ENCODE data around the gene CRIM1.

Gene CRIM1

DNA sequence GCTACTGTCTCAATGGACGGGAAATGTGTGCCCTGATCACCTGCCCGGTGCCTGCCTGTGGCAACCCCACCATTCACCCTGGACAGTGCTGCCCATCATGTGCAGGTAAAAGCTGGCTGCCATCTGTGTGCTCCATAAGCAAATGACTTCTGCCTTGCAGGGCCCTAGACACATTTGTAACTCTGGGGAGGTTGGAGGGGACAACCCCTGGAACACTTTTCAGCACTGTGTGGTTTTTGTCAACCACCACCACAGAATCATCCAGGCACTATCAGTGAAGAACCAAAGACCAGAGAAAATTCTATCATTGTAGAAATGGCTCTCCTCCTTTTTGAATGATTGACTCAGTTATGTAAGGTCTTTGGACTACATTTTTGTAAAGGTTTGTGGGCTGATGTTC is 158.1 kb downstream of the CRIM1 start:
- no peak overlapping the region for H3K4me3 ChIP-seq (ENCODE audit: low read length, poor library complexity, severe bottlenecking)
- H2AFZ ChIP-seq (ENCODE audit: low read length), result no peak overlapping the region
- H3K4me1 ChIP-seq (ENCODE audit: insufficient read depth, low read length, poor library complexity, severe bottlenecking), result no peaks in the 10 kb centered on the region
- H3F3A ChIP-seq (ENCODE audit: low read depth), result no peaks in the 10 kb centered on the region
- H3K27me3 ChIP-seq (ENCODE audit: insufficient read depth, low read length, poor library complexity, severe bottlenecking), result no peaks in the 10 kb centered on the region
- no peaks in the 10 kb centered on the region for H3K36me3 ChIP-seq (ENCODE audit: insufficient read depth, low read length)
- no peak for TF ChIP-seq EZH2phosphoT487 (IDR thresholded peaks at IDR 0.05; ENCODE audit: borderline replicate concordance)
- TF ChIP-seq, protein P1, sequence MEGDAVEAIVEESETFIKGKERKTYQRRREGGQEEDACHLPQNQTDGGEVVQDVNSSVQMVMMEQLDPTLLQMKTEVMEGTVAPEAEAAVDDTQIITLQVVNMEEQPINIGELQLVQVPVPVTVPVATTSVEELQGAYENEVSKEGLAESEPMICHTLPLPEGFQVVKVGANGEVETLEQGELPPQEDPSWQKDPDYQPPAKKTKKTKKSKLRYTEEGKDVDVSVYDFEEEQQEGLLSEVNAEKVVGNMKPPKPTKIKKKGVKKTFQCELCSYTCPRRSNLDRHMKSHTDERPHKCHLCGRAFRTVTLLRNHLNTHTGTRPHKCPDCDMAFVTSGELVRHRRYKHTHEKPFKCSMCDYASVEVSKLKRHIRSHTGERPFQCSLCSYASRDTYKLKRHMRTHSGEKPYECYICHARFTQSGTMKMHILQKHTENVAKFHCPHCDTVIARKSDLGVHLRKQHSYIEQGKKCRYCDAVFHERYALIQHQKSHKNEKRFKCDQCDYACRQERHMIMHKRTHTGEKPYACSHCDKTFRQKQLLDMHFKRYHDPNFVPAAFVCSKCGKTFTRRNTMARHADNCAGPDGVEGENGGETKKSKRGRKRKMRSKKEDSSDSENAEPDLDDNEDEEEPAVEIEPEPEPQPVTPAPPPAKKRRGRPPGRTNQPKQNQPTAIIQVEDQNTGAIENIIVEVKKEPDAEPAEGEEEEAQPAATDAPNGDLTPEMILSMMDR (conservative IDR thresholded peaks at IDR 0.05; ENCODE audit: low read length), result no peak
- H3K9me3 ChIP-seq (ENCODE audit: insufficient read depth, low read depth, low read length), result no peaks in the 10 kb centered on the region
- no peaks in the 10 kb centered on the region for H3K9me2 ChIP-seq (replicated peaks; ENCODE audit: low read depth, low read length)
- no peaks in the 10 kb centered on the region for H3K79me2 ChIP-seq (ENCODE audit: insufficient read depth, low read length)
- H3K4me2 ChIP-seq (ENCODE audit: low read depth, low read length, poor library complexity, severe bottlenecking), result no peak overlapping the region
- no peaks in the 10 kb centered on the region for H4K20me1 ChIP-seq (ENCODE audit: insufficient read depth, low read length, poor library complexity, severe bottlenecking)
- no peak overlapping the region for H3K9ac ChIP-seq (ENCODE audit: low read depth, low read length, poor library complexity, severe bottlenecking)

DNA sequence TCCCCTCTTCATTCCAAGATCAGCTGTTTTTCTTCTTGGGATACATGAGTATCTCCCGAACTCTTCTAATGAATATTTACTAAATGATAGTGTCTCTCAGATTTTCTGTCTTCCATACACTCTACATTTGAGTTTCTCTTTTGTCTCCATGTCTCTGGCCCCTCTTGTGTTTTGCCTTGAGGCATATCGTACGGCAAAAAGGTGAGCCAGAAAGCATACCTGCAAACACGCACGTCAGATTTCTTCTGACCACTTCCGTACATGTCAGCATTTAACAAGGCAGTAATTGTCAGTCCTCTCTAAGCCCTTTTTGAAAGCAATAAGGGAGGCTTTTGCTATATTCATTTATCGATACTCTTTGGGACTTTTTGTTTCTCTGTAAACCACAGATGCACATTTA is 160.0 kb downstream of the CRIM1 start:
- Histone ChIP-seq H3K79me2 (ENCODE audit: insufficient read depth, low read length) (no peaks in the 10 kb centered on the region), H3K4me2 (ENCODE audit: low read depth, low read length, poor library complexity, severe bottlenecking) (no peak overlapping the region), H4K20me1 (ENCODE audit: insufficient read depth, low read length, poor library complexity, severe bottlenecking) (no peaks in the 10 kb centered on the region), H3K9me2 (replicated peaks; ENCODE audit: low read depth, low read length) (no peaks in the 10 kb centered on the region), H3F3A (ENCODE audit: low read depth) (no peaks in the 10 kb centered on the region), H3K4me3 (ENCODE audit: low read length, poor library complexity, severe bottlenecking) (no peak overlapping the region), H3K4me1 (ENCODE audit: insufficient read depth, low read length, poor library complexity, severe bottlenecking) (no peaks in the 10 kb centered on the region), H3K9ac (ENCODE audit: low read depth, low read length, poor library complexity, severe bottlenecking) (no peak overlapping the region), H2AFZ (ENCODE audit: low read length) (no peak overlapping the region), H3K27me3 (ENCODE audit: insufficient read depth, low read length, poor library complexity, severe bottlenecking) (no peaks in the 10 kb centered on the region), H3K36me3 (ENCODE audit: insufficient read depth, low read length) (no peaks in the 10 kb centered on the region), H3K9me3 (ENCODE audit: insufficient read depth, low read depth, low read length) (no peaks in the 10 kb centered on the region)
- no peak for TF ChIP-seq EZH2phosphoT487 (IDR thresholded peaks at IDR 0.05; ENCODE audit: borderline replicate concordance)
- TF ChIP-seq, protein P1 (conservative IDR thresholded peaks at IDR 0.05; ENCODE audit: low read length), result no peak

DNA sequence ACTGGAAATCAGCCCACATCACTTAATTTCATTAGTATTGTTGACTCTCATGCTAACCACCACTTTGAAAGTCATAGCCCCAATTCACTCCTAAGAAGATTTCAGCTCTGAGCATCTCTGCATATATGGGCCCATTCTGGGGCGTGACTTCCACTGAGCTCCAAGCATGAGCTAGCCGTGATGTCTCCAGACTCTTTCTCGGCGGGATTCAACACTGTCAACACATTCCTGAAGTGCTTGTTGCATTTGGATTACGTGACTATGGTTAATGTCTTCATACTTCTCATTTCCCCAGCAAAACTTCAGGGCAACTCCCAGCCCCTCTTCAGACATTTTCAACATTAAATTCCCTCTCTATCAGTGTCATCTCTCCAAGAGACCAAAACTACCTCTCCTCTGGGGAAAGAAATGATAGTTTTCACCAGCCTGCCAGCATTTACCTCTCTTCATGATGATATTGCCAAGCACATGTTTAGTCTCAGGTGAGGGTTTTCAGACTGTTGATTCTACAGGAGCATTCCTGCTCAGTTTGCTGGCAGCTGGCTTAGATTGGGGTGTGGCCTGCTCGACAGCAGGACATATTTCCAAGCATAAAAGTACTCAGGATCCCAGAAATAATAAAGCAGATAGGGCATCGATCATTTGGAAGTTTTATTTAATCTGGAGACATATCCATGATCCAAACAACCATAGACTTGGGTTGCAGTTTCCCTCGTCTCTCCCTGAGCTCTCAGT is 160.7 kb downstream of the CRIM1 start:
- Histone ChIP-seq H3K4me1 (ENCODE audit: insufficient read depth, low read length, poor library complexity, severe bottlenecking) (no peaks in the 10 kb centered on the region), H3K9me3 (ENCODE audit: insufficient read depth, low read depth, low read length) (no peaks in the 10 kb centered on the region), H3F3A (ENCODE audit: low read depth) (no peaks in the 10 kb centered on the region), H3K9me2 (replicated peaks; ENCODE audit: low read depth, low read length) (no peaks in the 10 kb centered on the region), H3K4me2 (ENCODE audit: low read depth, low read length, poor library complexity, severe bottlenecking) (no peak overlapping the region), H2AFZ (ENCODE audit: low read length) (no peak overlapping the region), H4K20me1 (ENCODE audit: insufficient read depth, low read length, poor library complexity, severe bottlenecking) (no peaks in the 10 kb centered on the region), H3K9ac (ENCODE audit: low read depth, low read length, poor library complexity, severe bottlenecking) (no peak overlapping the region), H3K4me3 (ENCODE audit: low read length, poor library complexity, severe bottlenecking) (no peak overlapping the region), H3K36me3 (ENCODE audit: insufficient read depth, low read length) (no peaks in the 10 kb centered on the region), H3K79me2 (ENCODE audit: insufficient read depth, low read length) (no peaks in the 10 kb centered on the region), H3K27me3 (ENCODE audit: insufficient read depth, low read length, poor library complexity, severe bottlenecking) (no peaks in the 10 kb centered on the region)
- TF ChIP-seq EZH2phosphoT487 (IDR thresholded peaks at IDR 0.05; ENCODE audit: borderline replicate concordance), result no peak
- TF ChIP-seq, protein P1 (conservative IDR thresholded peaks at IDR 0.05; ENCODE audit: low read length), result no peak

Measured in Loucy (cell line).